ENCODE data around the gene ECI2. TPM values are rescaled to one million over a fixed set of nuclear protein-coding genes. Genes with fewer than 3 reads are reported as not detected.

Gene ECI2
- total and polyA plus RNA-seq, 2 experiments from 2014 or later, result 63.7 to 102 TPM

DNA sequence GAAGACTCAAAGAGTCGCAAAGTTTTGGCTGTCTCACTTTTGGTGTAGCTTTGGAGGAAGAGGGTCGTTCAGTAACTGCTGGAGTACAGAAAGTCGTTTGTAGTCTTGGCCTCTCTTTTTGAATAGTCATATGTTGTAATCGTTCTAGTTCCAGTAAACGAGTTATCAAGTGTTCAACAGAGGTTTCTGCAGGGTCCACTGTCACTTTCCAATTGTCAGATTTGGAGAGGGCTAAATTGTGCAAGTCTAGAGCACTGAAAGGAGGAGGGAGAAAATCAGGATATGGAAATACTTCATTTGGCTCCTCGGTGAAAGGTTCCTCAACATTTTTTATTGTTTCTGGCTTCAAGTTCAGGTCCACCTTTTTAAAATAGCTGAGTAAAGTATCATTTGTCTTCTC, 66.2 kb downstream of the ECI2 start (continued):
- TF ChIP-seq, protein P1, sequence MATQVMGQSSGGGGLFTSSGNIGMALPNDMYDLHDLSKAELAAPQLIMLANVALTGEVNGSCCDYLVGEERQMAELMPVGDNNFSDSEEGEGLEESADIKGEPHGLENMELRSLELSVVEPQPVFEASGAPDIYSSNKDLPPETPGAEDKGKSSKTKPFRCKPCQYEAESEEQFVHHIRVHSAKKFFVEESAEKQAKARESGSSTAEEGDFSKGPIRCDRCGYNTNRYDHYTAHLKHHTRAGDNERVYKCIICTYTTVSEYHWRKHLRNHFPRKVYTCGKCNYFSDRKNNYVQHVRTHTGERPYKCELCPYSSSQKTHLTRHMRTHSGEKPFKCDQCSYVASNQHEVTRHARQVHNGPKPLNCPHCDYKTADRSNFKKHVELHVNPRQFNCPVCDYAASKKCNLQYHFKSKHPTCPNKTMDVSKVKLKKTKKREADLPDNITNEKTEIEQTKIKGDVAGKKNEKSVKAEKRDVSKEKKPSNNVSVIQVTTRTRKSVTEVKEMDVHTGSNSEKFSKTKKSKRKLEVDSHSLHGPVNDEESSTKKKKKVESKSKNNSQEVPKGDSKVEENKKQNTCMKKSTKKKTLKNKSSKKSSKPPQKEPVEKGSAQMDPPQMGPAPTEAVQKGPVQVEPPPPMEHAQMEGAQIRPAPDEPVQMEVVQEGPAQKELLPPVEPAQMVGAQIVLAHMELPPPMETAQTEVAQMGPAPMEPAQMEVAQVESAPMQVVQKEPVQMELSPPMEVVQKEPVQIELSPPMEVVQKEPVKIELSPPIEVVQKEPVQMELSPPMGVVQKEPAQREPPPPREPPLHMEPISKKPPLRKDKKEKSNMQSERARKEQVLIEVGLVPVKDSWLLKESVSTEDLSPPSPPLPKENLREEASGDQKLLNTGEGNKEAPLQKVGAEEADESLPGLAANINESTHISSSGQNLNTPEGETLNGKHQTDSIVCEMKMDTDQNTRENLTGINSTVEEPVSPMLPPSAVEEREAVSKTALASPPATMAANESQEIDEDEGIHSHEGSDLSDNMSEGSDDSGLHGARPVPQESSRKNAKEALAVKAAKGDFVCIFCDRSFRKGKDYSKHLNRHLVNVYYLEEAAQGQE (IDR thresholded peaks at IDR 0.05; ENCODE audit: unreplicated experiment), result no peak
- TF ChIP-seq ZNF331 (CRISPR knock-in tag; IDR thresholded peaks at IDR 0.05; ENCODE audit: low read depth), result no peak
- TF ChIP-seq, protein P2, sequence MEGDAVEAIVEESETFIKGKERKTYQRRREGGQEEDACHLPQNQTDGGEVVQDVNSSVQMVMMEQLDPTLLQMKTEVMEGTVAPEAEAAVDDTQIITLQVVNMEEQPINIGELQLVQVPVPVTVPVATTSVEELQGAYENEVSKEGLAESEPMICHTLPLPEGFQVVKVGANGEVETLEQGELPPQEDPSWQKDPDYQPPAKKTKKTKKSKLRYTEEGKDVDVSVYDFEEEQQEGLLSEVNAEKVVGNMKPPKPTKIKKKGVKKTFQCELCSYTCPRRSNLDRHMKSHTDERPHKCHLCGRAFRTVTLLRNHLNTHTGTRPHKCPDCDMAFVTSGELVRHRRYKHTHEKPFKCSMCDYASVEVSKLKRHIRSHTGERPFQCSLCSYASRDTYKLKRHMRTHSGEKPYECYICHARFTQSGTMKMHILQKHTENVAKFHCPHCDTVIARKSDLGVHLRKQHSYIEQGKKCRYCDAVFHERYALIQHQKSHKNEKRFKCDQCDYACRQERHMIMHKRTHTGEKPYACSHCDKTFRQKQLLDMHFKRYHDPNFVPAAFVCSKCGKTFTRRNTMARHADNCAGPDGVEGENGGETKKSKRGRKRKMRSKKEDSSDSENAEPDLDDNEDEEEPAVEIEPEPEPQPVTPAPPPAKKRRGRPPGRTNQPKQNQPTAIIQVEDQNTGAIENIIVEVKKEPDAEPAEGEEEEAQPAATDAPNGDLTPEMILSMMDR (conservative IDR thresholded peaks at IDR 0.05; ENCODE audit: low read depth in 2 of 2), result no peak
- TF ChIP-seq ZNF114 (CRISPR knock-in tag; IDR thresholded peaks at IDR 0.05), result no peak
- TF ChIP-seq JUNB (IDR thresholded peaks at IDR 0.05; ENCODE audit: unreplicated experiment), result no peak
- TF ChIP-seq STAT1 (IDR thresholded peaks at IDR 0.05; ENCODE audit: unreplicated experiment), result no peak
- TF ChIP-seq, protein P3, sequence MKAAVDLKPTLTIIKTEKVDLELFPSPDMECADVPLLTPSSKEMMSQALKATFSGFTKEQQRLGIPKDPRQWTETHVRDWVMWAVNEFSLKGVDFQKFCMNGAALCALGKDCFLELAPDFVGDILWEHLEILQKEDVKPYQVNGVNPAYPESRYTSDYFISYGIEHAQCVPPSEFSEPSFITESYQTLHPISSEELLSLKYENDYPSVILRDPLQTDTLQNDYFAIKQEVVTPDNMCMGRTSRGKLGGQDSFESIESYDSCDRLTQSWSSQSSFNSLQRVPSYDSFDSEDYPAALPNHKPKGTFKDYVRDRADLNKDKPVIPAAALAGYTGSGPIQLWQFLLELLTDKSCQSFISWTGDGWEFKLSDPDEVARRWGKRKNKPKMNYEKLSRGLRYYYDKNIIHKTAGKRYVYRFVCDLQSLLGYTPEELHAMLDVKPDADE (IDR thresholded peaks at IDR 0.05), result no peak
- TF ChIP-seq EZH2 (IDR thresholded peaks at IDR 0.05; ENCODE audit: low read depth, unreplicated experiment), result no peak
- no peak for TF ChIP-seq NANOG (IDR thresholded peaks at IDR 0.05; ENCODE audit: borderline replicate concordance)
- no peak for TF ChIP-seq EZH2phosphoT487 (IDR thresholded peaks at IDR 0.05; ENCODE audit: unreplicated experiment)

DNA sequence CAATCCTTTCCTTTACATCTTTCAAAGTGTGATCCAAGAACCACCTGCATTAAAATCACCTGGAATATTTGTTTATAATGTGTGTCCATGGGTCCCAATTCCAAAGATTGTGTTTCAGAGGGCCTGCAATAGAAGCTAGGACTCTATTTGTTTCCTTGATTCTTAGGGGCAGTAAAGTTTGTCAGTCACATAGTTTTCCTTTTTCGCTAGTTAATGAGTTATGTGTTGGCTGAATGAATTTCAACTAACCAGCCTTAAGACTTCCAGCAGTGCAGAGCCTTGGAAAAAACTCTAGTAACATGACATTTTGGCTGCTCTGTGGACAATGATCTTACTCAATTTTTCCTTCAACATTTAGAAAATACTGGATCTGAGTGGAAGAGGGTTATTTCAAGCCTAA, 67.7 kb downstream of the ECI2 start:
- H3K36me3 Mint-ChIP-seq (ENCODE audit: low read depth), result peaks cover 22% of the 10 kb centered on the region; the same call in 2 of the 3 replicates
- no peak for ATAC-seq
- Histone ChIP-seq H3K79me2 (replicated peaks; ENCODE audit: insufficient read depth) (no peaks in the 10 kb centered on the region), H3K4me3 (no peak overlapping the region), H3K4me1 (ENCODE audit: insufficient read depth) (no peaks in the 10 kb centered on the region; the same call in 1 of the 2 replicates), H3K27ac (ENCODE audit: low read depth) (no peak overlapping the region), H3K4me2 (no peak overlapping the region), H4K20me1 (replicated peaks; ENCODE audit: insufficient read depth) (no peaks in the 10 kb centered on the region), H3F3A (replicated peaks; ENCODE audit: low read depth) (no peaks in the 10 kb centered on the region), H2AFZ (no peak overlapping the region), H3K9me2 (ENCODE audit: insufficient read depth) (no peaks in the 10 kb centered on the region), H3K27me3 (ENCODE audit: insufficient read depth) (no peaks in the 10 kb centered on the region), H3K36me3 (ENCODE audit: insufficient read depth) (peaks cover 11% of the 10 kb centered on the region; the same call in 1 of the 2 replicates)
- H3K27ac Mint-ChIP-seq, result no peak overlapping the region
- peaks cover 5% of the 10 kb centered on the region for H3K27me3 Mint-ChIP-seq (ENCODE audit: insufficient read depth, low read depth, poor library complexity)
- no peak for DNase-seq (ENCODE audit: low spot score)
- TF ChIP-seq JUNB (IDR thresholded peaks at IDR 0.05; ENCODE audit: unreplicated experiment) (no peak), EZH2 (IDR thresholded peaks at IDR 0.05; ENCODE audit: low read depth, unreplicated experiment) (no peak), STAT1 (IDR thresholded peaks at IDR 0.05; ENCODE audit: unreplicated experiment) (no peak), EZH2phosphoT487 (IDR thresholded peaks at IDR 0.05; ENCODE audit: unreplicated experiment) (no peak)
- TF ChIP-seq, protein P2 (conservative IDR thresholded peaks at IDR 0.05; ENCODE audit: low read depth in 2 of 2), result no peak
- no peak overlapping the region for H3K4me3 Mint-ChIP-seq
- H3K4me1 Mint-ChIP-seq, result peaks cover 7% of the 10 kb centered on the region; the same call in 2 of the 3 replicates
- H3K9me3 Mint-ChIP-seq, result no peaks in the 10 kb centered on the region

Measured in GM23338 (cell line).